HG03175 (cell line): ENCODE data around the gene CHRM4.

Experiments used
- ATAC-seq: cut with Tn5 transposase; IDR thresholded peaks from one replicate; pipeline ENCODE4 v1.9.1; 2021; ENCODE audit warnings: mild to moderate bottlenecking, moderate library complexity; ENCODE audit not compliant: unreplicated experiment

The CHRM4 gene

DNA sequence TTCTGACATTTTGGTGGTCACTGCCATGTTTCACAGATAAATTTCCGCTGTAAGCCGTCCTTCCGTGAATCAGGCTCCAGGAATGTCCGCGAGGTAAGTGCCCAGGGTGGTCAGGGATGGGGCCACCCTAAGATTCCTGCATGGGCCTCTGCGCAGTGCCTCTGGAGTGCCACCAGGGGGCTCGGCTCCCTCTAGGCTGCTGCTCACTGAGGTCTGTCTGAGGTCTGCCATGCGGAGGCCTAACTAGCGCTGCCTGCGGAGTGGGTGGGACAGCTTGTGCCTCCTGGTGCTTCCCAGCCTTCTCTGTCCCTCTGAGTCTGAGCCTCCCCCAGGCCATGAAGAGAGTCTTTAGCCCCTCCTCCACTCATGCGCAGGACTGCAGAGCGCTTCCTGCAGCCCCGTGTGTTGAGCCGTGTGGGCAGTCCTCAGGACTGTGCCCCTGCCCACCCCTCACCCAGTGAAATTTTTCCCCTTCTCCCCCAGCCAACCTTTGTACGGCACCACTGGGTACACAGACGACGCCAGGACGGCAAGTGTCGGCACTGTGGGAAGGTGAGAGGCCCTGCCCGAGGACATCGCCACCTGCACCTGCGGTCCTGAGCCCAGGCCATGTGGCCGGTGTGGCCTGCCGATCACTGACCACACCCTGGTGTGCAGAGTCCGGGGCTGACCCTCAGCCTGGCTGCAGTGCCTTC is 22.0 kb downstream of the CHRM4 start:
- ATAC-seq: peak; percentile 56

DNA sequence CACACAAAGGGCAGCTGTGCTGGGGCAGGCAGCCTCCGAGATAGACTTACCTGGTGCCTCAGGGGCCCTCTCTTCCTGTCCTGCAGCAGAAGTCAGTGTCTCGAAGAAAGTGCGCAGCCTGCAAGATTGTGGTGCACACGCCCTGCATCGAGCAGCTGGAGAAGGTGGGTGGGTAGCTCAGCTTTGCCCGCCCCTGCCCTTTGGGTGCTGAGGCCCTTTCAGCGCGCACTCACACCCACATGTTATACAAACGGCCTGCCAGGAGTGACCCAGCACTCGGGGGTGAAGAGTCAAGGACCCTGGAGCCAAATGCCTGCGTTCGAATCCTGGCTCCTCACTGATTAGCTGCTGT is 23.7 kb downstream of the CHRM4 start:
- ATAC-seq: no peak

DNA sequence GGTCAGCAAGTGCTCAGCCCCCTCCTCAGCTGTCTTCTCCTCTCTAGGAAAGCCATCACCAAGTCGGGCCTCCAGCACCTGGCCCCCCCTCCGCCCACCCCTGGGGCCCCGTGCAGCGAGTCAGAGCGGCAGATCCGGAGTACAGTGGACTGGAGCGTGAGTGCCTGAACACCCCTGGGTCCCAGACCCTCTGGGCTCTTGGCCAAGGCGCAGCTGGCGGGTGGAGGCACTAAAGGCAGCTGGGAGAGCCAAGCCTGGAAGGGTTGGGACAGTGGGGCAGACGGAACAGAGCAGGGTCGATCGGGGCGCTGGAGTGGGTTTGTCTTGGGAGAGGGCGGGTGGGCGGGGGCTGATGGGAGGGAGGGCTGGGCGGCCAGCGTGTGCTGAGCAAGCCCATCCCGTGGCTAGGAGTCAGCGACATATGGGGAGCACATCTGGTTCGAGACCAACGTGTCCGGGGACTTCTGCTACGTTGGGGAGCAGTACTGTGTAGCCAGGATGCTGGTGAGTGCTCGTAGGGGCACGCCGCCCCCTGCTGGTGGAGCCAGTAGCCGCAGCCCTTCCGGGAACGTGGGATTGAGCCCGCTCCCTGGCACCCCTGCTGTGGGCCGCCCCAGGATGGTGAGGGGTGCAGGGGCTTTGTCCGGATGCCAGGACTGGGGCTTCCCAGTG is 24.2 kb downstream of the CHRM4 start:
- ATAC-seq: no peak

DNA sequence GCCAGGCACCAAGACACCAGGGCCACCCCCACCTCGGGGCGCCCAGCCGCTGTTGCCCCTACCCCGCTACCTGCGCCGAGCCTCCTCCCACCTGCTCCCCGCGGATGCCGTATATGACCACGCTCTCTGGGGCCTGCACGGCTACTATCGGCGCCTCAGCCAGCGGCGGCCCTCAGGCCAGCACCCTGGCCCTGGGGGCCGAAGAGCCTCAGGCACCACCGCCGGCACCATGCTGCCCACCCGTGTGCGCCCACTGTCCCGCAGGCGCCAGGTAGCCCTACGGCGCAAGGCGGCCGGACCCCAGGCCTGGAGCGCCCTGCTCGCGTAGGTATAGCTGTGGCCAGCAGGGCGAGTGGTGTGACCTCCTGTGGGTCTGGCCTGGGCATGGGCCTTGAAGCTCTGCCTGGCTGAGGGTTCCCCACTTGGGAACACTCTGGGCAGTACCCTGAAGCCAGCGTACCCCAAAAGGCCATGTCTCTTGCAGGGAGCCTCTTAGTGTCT is 24.9 kb downstream of the CHRM4 start:
- no peak for ATAC-seq

DNA sequence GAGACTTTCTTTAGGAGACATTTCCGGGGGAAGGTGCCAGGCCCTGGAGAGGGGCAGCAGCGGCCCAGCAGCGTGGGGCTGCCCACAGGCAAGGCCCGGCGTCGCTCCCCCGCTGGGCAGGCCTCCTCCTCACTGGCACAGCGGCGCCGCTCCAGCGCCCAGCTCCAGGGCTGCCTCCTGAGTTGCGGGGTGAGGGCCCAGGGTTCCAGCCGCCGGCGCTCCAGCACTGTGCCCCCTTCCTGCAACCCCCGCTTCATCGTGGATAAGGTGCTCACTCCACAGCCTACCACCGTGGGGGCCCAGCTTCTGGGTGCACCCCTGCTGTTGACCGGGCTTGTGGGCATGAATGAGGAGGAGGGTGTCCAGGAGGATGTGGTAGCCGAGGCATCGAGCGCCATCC is 25.3 kb downstream of the CHRM4 start:
- no peak for ATAC-seq

DNA sequence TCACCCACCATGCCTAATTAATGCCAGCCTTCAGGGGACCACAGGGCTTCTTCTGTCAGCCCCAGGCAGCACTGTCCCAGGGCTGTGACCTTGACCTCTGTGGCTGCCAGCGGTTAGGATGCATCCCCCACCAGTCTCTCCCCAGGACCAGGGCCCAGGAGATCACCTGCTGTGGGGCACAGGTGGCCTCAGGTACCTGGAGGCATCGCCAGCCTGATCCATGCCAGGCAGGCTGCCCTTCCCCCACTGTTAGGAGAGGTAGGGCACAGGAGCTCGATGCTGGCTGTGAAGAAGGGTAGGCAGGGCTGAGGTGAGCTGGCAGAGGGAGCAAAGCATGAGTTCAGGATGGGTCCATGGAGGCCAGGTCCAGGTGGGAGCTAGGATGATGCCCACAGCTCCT is 26.8 kb downstream of the CHRM4 start:
- no peak for ATAC-seq

DNA sequence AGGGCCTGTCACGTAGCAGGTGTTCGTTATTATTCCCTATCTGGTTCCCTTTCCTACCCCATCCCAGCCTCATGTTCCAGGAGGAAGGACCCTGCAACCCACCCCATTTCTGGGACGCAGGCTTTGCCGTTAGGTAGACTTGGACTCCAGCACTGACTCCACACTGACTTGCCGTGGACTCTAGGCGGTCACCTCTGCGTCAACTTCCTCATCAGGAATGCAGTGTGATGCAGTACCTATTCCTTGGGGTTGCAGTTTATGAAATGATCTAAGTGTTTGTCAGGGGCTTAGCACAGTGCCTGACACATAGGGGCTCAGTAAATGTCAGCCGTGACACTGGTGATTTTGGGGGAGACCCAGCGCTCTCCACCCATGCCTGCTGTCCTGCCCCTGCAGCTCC is 27.5 kb downstream of the CHRM4 start:
- ATAC-seq: no peak

DNA sequence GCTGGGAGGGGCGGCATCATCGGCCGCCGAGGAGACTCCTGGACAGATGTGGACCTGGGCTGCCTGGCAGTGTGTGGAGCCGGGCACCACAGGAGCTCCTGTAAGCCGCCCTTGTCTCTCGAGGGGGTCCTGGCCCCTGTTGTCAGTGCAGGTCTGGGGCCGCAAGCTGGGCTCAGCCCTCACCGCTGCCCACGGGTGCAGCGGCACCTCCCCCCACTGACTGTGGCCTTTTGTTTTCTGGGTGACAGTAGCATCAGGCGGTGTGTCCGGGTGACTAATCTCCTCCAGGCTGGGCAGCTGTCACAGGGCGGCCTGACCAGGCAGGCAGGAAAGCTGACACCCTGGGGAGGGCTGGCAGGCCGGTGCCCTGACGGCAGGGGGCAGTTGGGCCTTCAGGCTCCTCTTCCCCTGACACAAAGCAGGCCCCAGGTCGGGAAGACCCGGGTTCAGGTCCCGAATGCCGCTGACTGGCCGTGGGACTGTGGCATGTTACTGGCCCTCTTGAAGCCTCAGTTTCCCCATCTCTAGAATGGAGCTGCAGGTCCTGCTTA is 28.0 kb downstream of the CHRM4 start:
- no peak for ATAC-seq

DNA sequence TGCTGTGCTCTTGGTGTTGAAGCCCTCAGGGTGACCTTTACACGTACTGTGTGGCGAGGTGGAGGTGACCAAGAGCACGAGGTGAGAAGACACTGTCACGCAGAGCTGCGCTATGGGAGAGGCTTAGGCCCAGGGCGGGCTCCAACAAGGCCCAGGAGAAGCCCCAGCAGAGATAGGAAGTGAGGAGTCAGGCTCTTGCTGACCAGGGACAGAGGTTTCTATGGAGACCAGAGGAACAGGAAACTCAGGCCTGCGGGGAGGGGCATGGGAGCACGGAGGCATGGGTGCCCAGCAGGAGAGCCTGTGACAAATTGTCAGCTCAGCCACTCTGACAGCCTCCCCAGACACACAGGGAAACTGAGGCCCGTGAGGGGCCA is 28.6 kb downstream of the CHRM4 start:
- ATAC-seq: no peak

DNA sequence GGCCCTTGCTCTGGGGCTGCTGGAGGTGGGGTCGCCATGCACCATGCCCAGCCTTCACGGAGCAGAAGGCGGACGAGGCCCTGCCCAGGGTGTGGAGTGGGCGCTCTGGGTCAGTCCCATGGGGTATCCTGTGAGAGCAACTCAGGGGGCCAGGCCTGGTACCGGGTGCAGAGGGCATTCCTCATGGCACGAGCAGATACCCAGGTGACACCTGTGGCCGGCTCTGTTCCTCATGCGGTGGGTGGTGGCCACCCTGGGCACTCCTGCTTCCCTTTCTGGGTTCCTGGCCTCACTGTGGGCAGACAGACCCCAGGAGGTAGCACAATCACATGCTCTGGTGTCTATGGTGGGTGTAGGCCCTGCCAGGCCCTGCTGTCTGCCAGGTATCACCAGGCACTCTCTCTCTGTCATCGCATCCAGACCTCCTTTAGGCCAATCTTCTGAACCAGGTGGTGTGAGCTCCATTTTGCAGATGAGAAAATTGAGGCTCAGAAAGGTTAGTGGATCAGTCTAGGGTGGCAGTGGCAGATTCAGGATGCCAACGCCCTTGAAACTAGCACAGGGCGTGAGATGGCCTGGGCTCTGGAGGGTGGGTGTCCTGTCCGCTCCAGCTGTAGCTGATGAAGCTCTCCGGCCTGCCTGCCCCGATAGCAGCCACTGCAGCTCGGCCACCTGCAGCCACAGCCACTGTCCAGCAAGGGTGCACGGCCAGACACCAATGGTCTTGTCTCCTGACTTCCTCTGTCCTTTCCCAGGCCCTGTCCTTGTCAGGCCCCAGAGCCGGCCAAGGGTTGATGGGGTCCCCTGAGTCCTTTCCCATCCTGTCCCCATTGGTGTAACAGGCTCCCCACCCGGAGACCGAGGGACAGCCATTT is 29.2 kb downstream of the CHRM4 start:
- ATAC-seq: no peak

DNA sequence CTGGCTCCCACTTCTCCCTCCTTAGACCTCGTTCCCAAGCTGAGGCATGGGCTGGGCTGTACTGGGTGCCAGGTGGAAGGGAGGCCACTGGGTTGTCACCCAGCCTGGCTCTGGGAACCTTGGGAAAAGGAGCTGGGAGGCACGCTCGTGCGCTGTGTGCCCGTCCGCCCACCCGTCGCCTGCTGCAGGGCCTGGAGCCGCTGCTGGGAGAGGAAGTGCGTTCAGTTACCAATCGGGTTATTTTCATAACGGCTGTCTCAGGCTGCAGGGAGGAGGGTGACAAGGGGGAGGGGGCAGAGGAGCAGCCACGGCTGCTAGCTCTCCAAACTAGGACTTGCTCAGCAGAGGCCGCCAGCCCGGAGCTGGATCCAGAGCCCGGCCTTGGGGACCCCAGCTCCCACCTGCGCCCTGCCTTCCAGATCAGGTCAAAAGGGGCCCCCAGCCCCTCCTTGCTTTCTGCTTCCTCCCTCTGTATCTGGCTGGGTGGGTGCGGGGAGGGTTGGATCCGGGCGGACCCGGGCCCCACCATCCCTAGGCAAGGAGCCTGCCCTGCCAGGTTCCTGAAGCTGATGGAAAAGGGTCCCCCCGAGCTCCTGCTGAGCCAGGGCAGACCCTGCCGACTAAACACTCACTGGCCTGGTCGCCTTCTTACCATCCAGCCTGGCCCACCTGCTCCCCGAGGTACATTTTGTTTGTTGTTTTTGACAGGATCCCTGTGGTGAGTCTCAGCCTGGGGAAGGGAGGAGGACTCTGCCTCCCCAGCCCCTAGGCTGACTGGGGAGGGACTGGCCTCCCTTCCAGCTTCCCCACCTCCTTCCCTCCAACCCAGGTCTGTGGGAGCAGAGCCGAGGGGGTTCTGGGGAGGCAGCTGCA is 30.1 kb downstream of the CHRM4 start:
- ATAC-seq: peak; percentile 91

DNA sequence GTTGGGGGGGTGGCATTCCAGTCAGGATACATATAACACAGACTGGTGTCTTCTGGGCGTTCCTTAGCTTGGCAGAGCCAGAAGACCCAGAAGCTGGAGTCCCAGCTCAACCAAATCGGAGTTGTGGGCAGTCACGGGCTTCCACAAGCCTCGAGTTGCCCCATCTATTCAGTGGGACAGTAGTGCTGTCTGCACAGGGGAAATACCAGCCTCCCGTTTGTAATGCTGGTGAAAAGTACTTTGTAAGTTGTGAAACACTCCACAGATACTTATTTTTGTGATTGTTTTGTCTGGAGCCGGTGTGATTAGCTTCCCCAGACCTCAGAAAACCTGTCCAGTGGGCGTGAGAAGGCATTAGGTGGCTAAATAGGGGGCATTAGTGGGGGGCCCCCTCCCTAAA is 30.7 kb downstream of the CHRM4 start:
- ATAC-seq: no peak

DNA sequence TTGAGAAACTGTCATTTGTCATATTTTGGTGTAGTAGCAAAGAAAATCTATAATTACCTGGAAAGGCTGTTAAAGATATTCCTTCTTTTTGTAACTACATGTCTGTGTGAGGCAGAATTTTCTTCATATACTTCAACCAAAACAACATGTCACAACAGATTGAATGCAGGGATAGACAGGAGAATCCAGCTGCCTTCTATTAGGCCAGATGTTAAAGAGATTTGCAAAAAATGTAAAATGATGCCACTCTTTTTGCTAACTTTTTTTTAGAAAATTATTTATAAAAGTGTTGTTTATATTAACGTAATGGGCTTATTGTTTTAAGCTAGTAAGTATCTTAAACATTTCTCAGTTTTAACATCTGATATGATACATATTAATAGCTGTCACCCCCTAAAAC is 31.6 kb downstream of the CHRM4 start:
- no peak for ATAC-seq

DNA sequence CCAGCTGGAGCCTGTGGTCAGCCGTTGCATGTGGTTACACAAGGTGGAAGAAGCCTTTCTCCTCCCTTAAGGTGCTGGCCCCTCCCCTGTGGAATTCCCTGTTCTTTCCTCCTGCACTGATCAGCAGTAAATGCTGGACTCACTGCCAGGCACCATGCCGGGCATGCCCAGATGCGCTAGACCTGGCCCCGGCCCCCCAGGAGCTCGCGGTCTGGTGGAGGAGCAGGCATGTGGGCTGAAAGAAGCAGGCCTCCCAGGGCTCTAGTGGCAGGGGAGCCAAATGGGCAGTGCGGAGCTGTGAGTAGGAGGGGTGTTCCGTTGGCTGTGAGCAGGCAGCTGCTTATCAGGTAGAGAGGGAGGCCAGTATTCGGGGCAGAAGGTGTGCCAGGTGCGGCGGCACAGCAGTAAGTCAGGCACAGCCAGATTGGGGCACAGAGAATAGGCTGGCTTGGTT is 34.1 kb downstream of the CHRM4 start:
- no peak for ATAC-seq

DNA sequence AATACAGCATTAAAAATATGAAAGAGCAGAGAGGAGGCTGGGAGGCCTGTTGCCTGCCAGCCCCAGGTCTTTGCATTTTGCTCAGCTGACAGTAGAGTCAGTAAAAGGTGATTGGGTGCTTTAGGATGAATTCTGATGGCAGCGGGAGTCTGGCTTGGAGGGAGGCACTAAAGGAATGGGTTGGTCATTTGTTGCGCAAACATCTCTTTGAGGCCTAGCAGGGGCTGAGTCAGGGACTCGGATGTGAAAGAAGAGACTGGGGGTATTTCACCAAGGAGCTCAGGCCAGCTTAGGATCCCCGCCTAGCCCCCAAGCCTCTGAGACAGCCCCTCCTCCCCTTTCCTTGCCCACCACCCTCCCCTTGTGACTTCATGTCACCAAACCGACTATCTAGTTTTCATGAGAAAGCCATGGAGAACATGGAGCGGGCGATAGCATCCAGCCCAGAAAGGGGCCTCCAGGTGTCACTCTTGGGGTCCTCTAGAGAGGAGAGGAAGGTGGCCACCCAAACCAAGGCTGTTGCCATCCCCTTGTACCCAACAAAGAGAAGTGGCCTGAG is 34.6 kb downstream of the CHRM4 start:
- no peak for ATAC-seq

DNA sequence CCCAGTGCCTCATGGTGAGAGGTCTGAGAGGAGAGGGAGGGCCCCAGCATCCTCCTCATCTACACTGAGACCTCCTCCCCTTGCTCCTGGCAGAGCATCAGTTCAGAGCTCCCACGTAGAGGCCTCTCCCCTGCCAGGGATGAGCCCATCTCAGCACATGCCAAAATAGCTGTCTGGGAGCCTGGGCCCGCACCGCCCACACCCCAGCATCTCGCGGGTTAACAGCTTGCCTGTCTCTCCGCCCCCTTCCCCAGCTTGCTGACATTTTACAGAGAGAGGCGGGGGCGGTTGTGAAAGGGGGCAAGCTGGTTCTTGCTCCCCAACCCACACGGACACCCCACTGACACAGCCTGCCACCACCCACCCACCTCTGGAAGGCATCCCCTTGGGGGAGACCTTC is 37.9 kb downstream of the CHRM4 start:
- ATAC-seq: no peak

DNA sequence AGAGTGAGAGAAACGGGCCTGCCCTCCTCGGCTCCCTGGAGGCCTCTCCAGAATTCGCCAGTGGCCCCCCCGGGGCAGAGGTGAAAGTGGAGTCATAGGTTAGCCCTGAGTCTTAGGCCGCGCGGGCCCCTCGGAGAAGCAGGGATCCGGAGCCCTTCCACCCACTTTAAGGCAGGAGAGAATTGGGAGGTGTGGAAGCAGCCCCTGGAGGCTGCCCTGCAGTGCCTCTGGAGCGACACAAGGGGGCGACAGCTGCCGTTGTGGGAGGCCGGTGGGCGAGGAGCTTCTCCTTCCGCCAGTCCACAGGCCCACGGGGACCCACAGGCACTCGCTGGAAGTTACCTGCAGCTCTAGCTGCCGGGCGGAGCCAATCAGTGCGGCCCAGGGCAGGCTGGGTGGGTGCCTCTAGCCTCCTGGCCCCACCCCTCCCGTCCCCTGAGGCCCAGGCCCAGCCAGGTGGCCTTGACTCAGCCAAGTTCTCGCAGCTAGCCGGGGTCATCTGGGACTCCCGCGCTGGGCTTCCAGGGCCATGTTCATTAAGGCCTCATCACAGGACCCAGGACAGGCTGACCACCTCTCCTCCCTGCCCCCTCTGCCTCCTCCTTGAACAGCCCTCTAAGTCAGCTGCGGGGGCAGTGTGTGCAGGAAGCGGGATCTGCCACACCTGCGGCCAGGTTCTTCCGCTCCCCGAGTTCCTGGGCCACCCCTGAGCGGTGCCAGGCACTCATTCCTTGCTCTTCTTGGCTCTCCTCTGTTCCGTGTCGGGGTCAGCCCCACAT is 39.3 kb downstream of the CHRM4 start:
- ATAC-seq: no peak

DNA sequence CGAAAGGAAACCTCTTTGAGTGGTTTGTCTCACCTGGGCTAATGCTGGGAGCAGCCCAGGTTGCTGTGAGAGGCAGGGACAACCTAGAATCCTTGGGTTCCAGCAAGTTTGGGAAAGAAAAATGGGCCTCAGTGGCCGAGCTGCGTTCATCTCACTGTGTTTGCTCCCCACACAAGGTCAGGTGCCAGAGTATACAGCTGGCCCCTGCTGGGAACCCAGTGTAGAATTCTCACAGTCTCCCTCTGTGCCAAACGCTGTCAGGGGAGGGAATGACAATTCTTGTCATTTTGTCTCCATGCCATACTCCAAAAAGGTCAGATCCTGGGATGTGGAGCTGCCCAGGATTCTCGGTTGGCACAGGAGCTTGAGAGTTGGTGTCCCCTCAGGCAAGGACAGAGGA is 40.0 kb downstream of the CHRM4 start:
- ATAC-seq: no peak

DNA sequence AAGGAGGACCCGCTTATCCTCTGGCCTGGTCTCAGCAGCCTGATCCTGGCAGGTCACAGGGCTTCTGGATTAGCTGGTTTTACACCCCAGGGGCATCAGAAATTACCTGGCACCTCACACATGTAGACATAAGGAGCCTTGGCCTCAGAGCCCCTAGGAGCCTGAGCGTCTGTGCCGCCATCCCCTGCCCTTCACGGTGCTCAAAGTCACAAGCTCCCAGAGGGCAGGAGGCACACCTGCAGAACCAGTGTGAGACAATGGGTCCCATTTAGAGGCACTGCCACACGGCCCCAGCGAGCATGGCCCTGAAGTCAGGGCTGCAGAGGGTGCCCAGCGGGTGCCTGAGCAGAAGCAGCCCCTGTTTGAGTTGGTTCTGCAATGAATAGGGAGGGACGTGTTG is 40.4 kb downstream of the CHRM4 start:
- ATAC-seq: no peak
